Measurements from ENCODE around the gene PAIP1. TPM values are rescaled to one million over a fixed set of nuclear protein-coding genes. Genes with fewer than 3 reads are reported as not detected.

The PAIP1 gene
- total and polyA plus RNA-seq, 11 donors = 84.7 to 173 (median 131) TPM

- H3K4me1 ChIP-seq = peaks cover 1 to 40% (median 20%) of the 10 kb centered on the region in 12 donors
- H3K4me3 ChIP-seq = no peak overlapping the region
- DNase-seq = no peak
- peak in 2 of 4 donors; percentile 33 to 59 for ATAC-seq
- H3K27me3 ChIP-seq = no peaks in the 10 kb centered on the region
- H3K36me3 ChIP-seq = peaks cover 2 to 94% (median 79%) of the 10 kb centered on the region in 9 donors
- WGBS, 4 donors = 47 to 54% (median 51%) methylated on average over 5 of the region's 5 CpGs
- intact Hi-C loops (cut with DNase I) = no loop called here
- H3K9me3 ChIP-seq = no peaks in the 10 kb centered on the region
- TF ChIP-seq, protein P1, sequence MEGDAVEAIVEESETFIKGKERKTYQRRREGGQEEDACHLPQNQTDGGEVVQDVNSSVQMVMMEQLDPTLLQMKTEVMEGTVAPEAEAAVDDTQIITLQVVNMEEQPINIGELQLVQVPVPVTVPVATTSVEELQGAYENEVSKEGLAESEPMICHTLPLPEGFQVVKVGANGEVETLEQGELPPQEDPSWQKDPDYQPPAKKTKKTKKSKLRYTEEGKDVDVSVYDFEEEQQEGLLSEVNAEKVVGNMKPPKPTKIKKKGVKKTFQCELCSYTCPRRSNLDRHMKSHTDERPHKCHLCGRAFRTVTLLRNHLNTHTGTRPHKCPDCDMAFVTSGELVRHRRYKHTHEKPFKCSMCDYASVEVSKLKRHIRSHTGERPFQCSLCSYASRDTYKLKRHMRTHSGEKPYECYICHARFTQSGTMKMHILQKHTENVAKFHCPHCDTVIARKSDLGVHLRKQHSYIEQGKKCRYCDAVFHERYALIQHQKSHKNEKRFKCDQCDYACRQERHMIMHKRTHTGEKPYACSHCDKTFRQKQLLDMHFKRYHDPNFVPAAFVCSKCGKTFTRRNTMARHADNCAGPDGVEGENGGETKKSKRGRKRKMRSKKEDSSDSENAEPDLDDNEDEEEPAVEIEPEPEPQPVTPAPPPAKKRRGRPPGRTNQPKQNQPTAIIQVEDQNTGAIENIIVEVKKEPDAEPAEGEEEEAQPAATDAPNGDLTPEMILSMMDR (IDR thresholded peaks at IDR 0.05) = no peak
- no peak for TF ChIP-seq POLR2A (IDR thresholded peaks at IDR 0.05)
- peak overlapping the region in 3 of 12 donors; percentile 2 to 26 (median 23) for H3K27ac ChIP-seq
Observed at GRCh38 chr5:43548358-43548757, 8.5 kb downstream of the PAIP1 start.

DNA sequence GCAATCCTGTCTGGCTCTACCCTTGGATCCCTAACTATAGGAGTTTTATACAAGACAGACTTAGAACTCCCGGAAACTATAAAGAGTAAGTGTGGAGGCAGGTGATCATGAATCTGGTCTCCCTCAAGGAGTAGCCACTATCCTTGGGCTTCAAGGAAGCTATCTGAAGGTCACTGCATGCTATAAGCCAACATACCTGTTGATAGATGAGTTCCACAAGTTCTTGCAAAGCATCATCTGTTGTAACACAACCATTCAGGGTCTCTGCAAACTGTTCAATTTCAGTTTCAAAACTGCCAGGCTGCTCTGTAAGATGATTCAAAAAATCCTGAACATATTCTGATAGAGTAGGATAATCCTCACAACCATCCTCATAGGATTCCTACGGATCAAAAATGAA lies 9.3 kb downstream of the PAIP1 start:
- no peaks in the 10 kb centered on the region for H3K27me3 ChIP-seq
- H3K4me3 ChIP-seq = no peak overlapping the region
- no peak for ATAC-seq
- intact Hi-C loops (cut with DNase I) = no loop called here
- 87 to 92% (median 92%) methylated on average over 2 of the region's 2 CpGs for WGBS, 4 donors
- no peak for DNase-seq
- peaks cover 3 to 32% (median 14%) of the 10 kb centered on the region in 12 donors for H3K4me1 ChIP-seq
- no peak overlapping the region for H3K27ac ChIP-seq
- TF ChIP-seq, protein P1 (IDR thresholded peaks at IDR 0.05) = no peak
- no peak for TF ChIP-seq POLR2A (IDR thresholded peaks at IDR 0.05)
- H3K9me3 ChIP-seq = no peaks in the 10 kb centered on the region
- H3K36me3 ChIP-seq = peaks cover 2 to 95% (median 82%) of the 10 kb centered on the region in 9 donors

GRCh38 chr5:43543434-43543833 lies 13.4 kb downstream of the PAIP1 start:
- Histone ChIP-seq H3K4me1 (peaks cover 0 to 7% (median 3%) of the 10 kb centered on the region in 12 donors), H3K4me3 (no peak overlapping the region), H3K36me3 (peaks cover 2 to 96% (median 90%) of the 10 kb centered on the region in 9 donors), H3K27me3 (no peaks in the 10 kb centered on the region), H3K9me3 (no peaks in the 10 kb centered on the region), H3K27ac (no peak overlapping the region)
- DNase-seq (no peak), ATAC-seq (no peak)
- TF ChIP-seq, protein P1 (IDR thresholded peaks at IDR 0.05) = no peak
- no peak for TF ChIP-seq POLR2A (IDR thresholded peaks at IDR 0.05)
- intact Hi-C loops (cut with DNase I) = no loop called here

DNA sequence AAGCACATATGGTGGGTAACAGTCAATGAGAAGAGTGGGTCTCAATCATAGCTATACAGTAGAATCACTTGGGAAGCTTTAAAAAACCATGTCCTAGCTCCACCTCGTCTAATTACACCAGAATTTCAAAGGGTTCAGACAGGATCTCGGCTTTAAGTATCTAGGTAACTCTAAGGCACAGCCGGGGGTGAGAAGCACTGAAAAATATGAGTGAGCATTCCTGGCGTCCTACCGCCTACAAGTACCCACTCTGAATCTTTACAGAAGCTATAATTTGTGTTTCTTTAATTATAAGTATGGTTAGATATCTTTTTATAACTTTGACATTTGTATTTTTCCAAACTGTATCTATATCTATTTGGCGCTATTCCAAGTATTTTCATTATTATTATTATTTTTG lies 16.1 kb downstream of the PAIP1 start:
- no peak overlapping the region for H3K27ac ChIP-seq
- intact Hi-C loops (cut with DNase I) = loop anchor here in 1 of 10 donors (1.0 kb wide), 1 partner anchor 10 kb away; no protein-coding TSS in a partner anchor
- TF ChIP-seq, protein P1 (IDR thresholded peaks at IDR 0.05) = no peak
- TF ChIP-seq POLR2A (IDR thresholded peaks at IDR 0.05) = no peak

More for the DNA sequence above, 16.1 kb downstream of the PAIP1 start:
- H3K4me3 ChIP-seq = no peak overlapping the region
- H3K9me3 ChIP-seq = no peaks in the 10 kb centered on the region
- WGBS, 4 donors = 88 to 91% (median 89%) methylated on average over 6 of the region's 6 CpGs
- ATAC-seq (no peak), DNase-seq (no peak)
- H3K4me1 ChIP-seq = peaks cover 0 to 3% (median 0%) of the 10 kb centered on the region in 12 donors
- no peaks in the 10 kb centered on the region for H3K27me3 ChIP-seq
- peaks cover 2 to 98% (median 96%) of the 10 kb centered on the region in 9 donors for H3K36me3 ChIP-seq
